Activated gamma-delta T cell treated with Interleukin-2 at 50 U/mL for 16 hours (primary cell): ENCODE results near the gene SRGAP1.
"Not testable (repeated sequence)": the region's sequence is repeated elsewhere in the genome, so short reads cannot be mapped to it uniquely, and the experiment has no call there.

Experiments used
- DNase-seq: peaks from one replicate; pipeline ENCODE4 v3.0.0-alpha.2; 2020

SRGAP1 gene

GRCh38 chr12:64181430-64182291 is 337.2 kb downstream of the SRGAP1 start:
- no peak for DNase-seq

DNA sequence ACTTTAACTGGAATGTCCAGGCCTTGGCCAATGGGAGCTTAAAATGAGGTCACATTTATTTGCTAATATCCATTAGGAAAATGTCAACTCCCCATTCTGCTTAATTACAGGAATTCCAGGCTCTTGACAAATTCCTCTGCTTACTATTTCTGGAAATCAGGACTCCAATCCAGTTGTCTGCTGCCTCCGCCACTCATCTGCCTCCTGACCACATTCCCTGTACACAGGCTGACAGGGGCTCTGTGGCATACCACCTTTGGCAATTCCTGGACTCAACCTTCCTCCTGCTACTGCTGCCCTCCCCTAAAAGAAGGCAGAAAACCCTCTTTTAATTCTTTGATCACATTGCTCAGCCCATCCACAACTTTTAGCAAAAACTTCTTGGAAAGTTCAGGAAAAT is 339.7 kb downstream of the SRGAP1 start:
- no peak for DNase-seq

DNA sequence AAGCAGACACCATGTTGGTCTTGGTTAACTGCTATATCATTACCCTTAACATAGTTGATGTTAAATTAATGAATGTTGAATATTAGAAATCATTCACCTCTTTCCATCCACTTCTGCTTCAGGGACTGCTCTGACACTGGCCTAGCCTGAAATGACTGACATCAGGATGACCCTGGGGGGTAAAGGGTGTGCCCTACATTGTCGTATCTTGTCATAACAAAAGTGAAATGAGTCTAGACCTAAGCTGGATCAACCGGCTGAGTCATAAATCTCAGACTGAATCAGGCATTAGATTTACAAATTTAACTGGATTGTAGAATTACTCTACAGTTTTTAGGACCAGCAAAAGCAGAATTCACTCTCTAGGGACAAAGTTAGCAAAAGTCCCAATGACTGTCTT is 342.3 kb downstream of the SRGAP1 start:
- no peak for DNase-seq

DNA sequence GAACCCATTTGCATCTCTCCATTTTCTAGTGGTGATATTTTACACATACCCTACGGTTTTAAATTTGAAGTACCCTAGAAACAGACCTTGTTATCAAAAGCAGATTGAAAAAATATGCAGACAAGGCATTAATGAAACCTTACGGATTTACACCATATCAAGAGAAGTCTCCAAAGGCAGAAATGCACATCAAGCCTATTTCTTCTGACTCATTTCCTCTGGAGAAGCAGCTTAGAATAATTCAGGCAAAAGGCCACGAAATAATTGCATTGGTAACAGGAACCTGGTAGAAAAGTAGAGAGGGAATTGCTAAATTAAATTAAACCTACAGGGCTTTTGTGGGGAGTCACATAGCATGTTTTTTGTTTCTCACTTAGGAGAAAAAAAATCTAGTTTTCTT is 342.9 kb downstream of the SRGAP1 start:
- no peak for DNase-seq

GRCh38 chr12:64187794-64188193 is 343.3 kb downstream of the SRGAP1 start:
- no peak for DNase-seq

- no peak for DNase-seq
Measured at GRCh38 chr12:64189530-64189929, 345.0 kb downstream of the SRGAP1 start.

DNA sequence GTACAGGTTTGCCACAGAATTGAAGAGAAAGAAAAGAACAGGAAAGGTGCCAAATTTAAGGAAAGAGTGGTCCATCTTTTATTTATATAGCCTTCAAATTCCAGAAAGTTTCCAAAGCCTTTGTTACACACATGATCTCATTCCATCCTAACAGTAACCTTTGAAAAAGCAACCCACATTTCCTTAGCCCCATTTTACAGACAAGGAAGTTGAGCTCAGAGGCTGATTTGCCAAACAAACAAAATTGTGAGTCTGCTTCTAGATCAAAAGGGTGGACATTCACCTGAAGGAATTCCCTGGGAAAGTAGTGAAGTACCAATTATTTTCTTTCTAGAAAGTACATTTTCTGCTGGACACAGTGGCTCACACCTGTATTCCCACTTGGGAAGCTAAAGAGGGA is 345.6 kb downstream of the SRGAP1 start:
- no peak for DNase-seq

DNA sequence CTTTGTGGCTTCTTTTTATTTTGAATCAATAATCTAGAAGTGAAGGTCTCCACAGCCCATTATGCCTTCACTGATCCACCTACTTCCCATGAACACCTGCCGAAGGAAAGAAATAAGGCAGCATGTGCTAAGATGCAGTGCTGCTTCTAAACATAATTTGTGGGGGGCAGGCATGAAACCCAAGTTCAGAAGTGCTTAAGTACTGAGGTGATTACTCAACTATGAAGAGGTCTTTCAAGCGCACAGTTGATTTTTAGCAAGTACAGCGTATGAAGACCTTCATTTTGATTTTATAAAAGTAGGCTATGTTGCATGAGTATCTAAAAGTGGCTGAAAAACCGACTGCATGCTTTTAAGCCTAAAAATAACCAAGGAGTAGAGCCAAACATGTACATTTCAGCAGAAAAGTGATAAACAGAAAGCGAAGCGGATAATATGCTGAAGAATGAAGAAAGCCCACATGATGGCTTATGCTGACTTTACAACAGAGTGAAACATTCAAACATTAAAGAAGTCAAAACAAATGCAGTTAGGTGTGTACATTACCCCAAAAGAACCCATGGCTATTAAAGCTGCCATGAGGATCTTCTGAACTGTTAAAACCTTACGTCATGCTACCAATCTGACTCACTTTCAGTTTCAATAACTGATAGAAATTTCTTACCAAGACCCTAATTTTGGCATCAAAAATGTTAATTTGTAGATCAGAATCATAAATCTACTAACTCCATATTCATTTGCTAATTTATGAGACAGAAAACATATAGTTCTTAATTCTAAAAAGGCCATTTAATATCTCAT is 348.3 kb downstream of the SRGAP1 start:
- no peak for DNase-seq

DNA sequence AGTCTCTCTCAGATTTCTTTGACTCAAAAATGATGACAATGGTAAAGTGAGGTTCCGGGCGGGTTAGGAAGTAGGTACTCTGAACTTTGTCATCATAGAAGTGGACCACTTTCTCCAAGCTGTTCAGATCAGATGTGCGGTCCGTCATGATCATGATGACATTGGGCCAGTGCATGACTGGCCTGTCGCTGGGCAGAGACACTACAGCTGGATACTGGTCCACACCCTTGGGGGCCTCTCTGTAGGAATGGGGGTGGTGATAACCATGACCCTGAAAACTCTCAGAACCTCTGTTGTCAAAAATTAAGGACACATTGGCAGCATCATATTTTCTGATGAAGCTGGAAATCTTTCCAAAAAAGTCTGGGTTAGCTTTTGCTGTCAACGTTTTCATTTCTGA is 349.4 kb downstream of the SRGAP1 start:
- no peak for DNase-seq

DNA sequence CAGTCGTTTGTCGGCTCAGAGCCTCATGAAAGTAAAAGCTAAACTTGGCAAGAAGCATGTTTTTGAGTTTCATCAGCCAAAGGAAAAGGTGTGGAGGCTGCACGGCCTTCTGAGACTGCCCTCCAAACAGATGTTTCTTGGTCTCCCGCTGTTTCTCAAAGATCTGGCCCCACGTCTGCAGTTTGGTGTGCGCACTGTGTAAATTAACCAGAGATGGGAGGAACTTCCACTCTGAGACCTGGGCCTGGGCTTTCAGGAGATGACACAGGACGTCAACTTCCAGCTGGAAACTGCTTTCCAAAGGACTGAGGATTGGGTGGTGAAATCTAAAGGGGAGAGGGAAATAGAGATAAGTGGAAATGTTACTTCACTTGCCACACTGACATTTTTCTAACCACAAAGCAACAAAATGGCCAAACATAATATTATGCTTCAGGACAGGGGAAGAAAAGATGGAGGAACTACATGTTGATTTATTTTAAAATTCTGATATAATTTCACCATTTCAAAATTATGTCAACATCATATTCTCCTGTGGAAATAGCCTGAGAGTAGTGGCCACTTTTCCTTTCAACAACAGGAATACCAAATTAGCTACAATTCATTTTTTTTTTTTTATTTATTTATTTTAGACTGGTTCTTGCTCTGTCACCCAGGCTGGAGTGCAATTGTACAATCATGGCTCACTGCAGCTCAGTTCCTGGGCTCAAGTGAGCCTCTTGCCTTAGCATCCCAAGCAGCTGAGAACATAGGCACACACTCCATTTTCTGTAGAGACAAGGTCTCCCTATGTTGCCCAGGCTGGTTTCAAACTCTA is 350.0 kb downstream of the SRGAP1 start:
- no peak for DNase-seq

DNA sequence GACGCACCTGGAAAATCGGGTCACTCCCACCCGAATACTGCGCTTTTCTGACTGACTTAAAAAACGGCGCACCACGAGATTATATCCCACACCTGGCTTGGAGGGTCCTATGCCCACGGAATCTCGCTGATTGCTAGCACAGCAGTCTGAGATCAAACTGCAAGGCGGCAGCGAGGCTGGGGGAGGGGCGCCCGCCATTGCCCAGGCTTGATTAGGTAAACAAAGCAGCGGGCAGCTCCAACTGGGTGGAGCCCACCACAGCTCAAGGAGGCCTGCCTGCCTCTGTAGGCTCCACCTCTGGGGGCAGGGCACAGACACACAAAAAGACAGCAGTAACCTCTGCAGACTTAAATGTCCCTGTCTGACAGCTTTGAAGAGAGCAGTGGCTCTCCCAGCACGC is 351.3 kb downstream of the SRGAP1 start:
- not testable (repeated sequence) for DNase-seq

DNA sequence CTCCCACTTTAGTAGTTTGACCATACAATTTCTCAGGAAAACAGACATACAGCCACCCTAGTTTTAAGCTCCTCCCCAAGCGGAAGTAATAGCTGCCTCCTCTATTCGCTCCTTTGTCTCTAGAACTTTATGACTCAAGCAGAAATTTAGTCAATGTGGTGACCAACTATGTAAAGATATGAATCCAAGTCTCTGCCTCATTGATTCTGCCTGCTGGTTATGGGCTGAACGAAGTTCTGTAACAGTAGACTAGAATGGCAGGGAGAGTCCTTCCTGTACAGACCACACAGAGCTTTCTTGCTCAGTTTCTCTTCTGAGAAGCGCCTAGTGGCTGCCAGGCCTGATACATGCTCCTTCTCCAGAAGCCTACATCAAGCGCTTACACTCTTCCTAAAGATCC is 358.5 kb downstream of the SRGAP1 start:
- DNase-seq: no peak

DNA sequence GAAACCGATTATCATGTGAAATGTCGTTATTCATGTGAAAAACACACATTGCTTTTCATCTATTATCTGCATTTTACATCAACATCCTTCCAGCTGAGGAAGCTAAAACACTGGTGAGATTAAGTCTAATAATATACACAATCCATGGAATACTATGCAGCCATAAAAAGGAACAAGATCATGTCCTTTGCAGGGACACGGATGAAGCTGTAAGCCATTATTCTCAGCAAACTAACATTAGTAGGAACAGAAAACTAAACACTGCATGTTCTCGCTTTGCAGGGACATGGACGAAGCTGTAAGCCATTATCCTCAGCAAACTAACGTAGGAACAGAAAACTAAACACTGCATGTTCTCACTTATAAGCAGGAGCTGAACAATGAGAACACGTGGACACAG is 359.3 kb downstream of the SRGAP1 start:
- DNase-seq: no peak

- DNase-seq: no peak
Measured at GRCh38 chr12:64205542-64205941, 361.0 kb downstream of the SRGAP1 start.

GRCh38 chr12:64207453-64207852 is 363.0 kb downstream of the SRGAP1 start:
- DNase-seq: no peak
